ENCODE data around the gene TMPO.
"Not testable (repeated sequence)": the region's sequence is repeated elsewhere in the genome, so short reads cannot be mapped to it uniquely, and the experiment has no call there.

Gene TMPO, protein sequence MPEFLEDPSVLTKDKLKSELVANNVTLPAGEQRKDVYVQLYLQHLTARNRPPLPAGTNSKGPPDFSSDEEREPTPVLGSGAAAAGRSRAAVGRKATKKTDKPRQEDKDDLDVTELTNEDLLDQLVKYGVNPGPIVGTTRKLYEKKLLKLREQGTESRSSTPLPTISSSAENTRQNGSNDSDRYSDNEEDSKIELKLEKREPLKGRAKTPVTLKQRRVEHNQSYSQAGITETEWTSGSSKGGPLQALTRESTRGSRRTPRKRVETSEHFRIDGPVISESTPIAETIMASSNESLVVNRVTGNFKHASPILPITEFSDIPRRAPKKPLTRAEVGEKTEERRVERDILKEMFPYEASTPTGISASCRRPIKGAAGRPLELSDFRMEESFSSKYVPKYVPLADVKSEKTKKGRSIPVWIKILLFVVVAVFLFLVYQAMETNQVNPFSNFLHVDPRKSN

DNA sequence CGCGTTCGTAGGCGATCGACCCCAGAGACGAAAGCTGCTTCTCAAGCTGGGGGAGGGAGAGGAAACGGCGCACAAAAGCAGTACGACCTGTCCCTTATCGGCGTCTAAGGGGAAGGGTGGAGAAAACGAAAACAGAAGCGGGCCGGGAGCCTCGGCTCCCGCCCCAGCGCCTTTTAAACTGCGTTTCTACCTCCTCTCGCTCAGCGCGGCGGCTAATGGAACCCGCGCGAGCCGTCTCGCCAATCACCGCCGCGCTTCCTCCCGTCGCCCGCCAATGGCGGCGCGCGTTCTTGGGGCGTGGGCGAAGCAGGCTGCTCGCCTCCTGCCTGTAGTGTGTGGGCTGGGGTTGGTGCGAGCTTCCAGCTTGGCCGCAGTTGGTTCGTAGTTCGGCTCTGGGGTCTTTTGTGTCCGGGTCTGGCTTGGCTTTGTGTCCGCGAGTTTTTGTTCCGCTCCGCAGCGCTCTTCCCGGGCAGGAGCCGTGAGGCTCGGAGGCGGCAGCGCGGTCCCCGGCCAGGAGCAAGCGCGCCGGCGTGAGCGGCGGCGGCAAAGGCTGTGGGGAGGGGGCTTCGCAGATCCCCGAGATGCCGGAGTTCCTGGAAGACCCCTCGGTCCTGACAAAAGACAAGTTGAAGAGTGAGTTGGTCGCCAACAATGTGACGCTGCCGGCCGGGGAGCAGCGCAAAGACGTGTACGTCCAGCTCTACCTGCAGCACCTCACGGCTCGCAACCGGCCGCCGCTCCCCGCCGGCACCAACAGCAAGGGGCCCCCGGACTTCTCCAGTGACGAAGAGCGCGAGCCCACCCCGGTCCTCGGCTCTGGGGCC, at the start of gene TMPO:
Gene TMPO (plus strand): TSS at position 304 of the 824 bp plus-strand sequence. CDS start 278 bp downstream, at position 582.
- DNase-seq = peak; percentile 95

DNA sequence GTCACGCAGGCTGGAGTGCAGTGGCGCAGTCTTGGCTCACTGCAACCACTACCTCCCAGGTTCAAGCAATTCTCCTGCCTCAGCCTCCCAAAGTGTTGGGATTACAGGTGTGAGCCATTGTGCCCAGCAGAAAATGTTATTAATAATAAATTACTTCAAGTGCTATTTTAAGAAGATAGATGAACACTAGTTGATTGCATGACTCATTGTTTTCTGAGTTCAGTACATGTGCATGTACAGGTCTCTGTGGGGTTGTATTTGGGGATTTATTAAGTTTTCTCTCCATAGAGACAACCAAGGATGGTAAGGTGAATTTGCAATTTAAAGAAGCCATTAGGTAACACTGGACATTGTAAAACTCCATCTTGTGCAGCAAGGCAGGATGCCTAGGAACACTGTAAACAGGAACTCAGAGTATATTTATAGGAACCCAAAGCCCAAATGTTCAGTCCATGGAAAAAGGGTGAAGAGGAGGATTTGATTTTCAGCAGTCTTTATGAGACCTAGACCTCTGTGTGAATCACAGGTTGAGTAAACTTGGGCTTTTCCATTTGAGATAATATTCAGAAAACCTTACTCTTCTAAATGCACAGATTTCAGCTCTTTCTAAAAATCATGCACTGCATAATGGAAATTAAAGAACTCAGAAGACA, 49.3 kb upstream of the TMPO start:
- no peak for DNase-seq

DNA sequence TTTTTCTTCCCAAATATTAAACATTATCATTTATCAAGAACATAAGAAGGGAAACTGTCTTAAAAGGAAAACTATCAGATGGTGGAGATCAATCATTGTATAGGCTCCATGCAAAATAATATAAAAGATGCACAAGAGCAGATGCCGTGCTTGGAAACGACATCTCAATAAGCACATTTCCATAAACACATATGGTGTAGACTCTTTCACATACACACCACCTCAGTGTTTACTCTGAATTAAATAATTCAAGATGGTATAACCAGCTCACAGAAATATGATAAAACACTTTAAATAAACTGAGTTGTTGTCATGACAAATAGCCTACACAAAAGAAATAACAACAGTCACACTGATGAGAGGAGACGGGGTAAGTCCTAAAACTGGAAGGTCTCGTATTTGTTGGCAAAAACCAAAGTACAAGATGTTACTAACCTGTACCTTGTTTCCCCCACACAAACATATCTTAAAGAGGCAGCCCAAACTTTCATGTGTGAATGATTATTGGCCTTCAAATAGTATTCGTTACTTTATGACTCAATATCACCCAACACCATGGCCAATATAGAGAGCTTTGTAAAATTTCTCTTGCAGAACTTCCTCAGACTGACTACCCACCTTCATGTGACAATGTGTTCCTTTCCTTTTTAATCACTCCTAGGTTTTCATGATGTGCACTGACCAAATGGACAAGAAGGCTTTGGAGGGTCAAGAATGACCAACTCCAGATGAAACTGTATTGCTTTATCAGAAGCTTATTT, 48.6 kb upstream of the TMPO start:
- DNase-seq = no peak

DNA sequence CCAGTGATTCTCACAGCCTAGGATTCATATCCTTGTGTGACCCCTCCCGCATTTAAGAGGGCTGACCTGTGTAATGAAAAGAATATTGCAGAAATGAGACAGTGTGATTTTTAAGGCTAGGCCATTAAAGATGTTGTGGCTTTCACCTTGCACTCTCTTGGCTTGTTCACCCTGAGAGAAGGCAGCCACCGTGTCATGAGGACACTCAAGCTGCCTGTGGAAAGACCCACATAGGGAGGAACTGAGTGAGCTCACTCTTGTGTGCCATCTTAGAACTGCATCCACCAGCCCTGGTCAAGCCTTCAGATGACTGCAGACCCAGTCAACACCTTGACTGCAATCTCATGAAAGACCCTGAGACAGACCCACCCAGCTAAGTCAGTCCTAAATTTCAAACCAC, 46.3 kb upstream of the TMPO start:
- DNase-seq = no peak

DNA sequence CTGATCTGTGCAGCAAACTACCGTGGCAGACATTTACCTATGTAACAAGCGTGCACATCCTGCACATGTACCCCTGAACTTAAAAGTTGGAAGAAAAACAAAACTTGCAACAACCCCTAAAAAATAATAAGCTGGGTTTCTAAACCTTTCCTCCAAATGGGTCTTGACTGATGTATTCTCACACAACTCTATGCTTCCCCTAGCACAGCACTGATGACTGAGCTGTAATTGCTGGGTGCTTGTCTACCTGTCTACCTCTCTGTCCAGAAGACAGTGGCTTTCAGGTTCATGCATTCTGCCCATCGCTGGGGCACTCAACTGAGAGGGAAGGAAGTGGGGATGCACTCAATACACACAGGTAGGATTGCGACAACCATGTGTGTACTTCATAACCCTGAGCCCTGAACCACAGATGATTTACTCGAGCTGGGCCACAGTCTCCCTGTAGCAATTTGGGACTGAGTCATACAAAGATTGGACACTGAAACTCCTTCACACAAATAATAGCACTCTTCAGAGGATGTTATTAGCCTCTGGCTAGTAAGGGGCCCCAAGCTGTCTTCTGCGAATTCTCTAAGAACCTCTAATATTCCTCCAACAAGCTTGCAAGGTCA, 44.8 kb upstream of the TMPO start:
- no peak for DNase-seq

DNA sequence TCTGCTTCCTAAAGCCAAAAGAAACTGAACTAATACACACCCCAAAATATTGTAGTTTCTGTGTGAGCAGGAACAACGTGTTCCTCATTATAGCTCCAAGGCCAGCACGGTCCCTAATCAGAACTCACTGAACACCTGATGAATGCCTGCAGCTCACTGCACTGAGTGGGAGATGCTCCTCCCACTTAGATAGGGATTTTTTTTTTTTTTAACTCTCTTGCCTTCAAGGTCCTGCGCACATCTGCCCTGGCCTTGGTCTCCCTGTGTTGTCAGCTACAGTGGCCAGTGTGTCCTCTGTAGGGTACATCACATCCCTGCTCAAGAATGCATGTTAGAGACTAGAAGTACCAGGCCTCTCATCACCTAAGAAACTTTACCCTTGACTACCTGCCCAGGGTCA, 44.3 kb upstream of the TMPO start:
- DNase-seq = no peak

DNA sequence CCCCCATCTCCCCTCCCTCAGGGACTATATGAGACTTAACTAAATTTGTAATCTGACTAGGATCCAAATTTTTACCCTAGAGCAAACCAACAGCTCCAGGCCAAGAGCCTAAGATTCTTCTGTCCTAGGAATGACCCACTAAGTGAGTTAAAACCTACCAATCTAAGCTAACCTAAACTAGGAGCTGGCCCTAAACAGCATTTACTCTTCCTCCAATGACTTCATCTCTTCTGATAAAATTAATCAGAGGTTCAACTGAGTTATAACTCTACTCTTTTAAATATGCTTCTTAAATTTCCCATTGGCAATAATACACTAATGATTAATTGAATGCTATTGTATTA, 39.9 kb upstream of the TMPO start:
- DNase-seq = no peak

DNA sequence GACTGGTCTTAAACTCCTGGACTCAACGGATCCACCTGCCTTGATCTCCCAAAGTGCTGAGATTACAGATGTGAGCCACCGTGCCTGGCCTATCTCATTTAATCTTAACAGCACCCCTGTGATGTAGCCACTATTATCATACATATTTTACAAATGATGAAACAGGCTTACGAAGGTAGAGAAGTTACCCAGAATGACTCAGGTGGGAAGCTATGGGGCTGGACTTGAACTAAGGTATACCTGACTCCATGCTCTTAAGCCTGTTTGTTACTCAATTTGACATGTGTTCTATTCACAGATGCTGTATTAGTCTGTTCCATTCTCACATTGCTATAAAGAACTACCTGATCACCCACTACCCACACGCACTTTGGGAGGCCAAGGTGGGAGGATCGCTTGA, 36.8 kb upstream of the TMPO start:
- DNase-seq = no peak

DNA sequence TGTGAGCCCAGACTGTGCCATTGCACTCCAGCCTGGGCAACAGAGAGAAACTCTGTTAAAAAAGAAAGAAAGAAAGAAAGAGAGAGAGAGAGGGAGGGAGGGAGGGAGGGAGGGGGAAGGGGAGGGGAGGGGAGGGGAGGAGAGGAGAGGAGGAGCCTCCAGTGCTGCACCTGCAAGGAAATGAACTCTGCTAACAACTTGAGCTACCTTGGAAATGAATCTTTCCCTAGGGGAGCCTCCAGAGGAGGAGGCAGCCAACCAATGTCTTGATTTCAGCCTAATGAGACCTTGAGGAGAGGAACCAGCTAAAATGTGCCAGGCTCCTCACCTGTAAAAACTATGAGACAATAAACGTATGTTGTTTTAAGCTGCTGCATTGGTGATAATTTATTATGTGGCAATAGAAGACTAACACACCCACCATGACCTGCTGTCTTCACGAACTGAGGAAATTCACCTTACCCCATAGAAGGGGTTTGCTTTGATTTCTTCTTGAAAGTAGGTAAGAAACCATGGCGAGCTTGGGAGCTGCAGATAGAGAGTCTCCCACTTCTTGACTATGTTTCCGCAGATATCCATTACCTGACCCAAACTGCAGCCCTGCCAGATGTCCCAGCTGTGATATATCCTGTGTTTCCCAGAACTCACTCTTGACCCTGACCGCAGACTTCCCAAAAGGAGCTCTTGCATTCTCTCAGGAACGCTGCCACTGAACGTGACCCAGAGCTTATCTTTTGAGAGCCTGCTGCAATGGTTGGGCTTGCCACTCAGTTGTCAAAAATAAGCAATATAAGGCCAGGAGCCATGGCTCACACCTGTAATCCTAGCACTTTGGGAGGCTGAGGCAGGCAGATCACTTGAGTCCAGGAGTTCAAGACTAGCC, 31.5 kb upstream of the TMPO start:
- no peak for DNase-seq

DNA sequence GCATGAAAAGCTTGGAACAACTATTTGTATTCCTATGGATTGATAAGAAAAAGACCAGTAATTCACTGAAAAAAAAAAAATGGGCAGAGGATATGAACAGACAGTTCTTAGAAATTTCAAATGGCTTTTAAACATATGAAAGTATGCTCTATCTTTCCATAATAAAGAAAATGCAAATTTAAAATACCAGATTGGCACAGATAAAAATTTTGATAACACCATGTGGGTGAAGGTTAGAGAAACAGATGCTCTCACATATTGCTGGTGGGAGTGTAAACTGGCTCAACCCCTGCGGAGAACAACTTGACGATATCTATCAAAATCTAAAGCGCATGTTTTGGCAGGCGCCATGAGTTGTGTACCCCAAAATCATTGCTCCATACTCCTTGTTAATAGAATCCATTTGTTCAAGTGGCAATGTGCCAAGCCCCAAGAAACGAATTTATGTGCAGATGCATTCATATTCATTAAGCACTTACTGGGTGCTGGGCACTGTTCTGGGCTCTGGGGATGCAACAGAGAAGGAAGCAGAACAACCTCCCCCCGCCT, 29.5 kb upstream of the TMPO start:
- DNase-seq = no peak

DNA sequence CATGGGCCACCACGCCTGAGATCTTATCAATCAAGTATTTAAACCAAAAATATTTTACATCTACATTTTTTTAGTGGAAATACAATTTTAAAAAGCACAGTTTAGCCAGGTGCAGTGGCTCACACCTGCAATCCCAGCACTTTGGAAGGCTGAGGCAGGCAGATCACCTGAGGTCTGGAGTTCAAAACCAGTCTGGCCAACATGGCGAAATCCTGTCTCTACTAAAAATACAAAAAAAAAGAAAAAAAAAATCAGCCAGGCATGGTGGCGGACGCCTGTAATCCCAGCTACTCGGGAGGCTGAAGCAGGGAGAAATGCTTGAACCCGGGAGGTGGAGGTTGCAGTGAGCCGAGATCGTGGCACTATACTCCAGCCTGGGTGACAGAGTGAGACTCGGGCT, 27.0 kb upstream of the TMPO start:
- DNase-seq = not testable (repeated sequence)

DNA sequence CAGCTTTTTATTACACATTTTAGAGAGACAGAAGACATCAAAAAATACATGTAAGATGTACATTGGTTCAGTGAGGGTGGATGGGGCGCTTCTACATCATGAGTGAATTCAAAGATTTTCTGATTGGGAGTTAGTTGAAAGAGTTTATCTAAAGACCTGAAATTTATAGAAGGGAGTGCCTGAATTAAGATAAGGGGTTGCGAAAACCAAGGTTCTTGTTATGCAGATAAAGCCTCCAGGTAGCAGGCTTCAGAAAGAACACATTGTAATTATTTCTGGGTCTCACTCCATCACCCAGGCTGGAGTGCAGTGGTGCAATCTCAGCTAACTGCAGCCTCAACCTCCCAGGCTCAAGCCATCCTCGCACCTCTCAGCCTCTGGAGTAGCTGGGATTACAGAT, 26.2 kb upstream of the TMPO start:
- DNase-seq = no peak

DNA sequence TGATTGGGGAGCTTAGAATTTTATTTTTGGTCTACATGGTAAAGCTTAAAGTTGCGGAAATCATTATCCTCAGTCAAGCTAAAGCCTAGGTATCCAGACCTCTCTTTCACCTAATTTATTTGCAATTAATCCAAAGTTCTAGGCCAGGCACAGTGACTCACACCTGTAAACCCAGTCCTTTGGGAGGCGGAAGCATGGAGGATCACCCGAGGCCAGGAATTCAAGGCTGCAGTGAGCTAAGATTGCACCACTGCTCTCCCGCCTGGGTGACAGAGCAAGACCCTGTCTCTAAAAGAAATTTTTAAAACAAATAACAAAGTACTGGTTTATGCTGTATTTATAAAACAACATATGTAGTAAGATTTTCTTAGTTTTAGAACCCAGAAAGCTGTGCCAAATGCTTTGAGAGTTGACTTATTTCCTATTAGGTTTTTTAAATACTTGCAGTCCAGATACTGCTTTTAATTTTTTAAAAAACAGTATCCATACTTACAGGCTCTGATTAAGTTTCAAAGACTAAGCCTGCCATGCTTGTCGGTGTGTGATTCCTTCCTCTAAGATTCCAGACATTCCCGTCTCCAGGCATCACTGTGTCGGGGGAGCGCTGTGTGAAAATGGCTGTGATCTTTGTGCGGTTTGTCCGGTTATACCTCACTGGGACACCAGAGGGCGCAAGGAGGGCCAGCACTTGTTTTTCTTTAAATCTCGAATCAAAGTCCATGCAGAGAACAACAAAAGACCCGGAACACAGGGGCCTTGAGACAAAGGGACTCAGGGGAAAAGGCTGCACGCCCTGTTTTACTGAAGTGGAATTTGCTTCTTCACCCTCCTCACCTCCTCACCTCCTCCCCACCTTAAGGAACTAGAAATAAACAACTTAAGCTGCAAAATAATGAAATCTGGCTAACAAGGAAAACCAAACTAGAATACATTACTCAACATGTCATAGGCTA, 24.6 kb upstream of the TMPO start:
- DNase-seq = peak; percentile 79

DNA sequence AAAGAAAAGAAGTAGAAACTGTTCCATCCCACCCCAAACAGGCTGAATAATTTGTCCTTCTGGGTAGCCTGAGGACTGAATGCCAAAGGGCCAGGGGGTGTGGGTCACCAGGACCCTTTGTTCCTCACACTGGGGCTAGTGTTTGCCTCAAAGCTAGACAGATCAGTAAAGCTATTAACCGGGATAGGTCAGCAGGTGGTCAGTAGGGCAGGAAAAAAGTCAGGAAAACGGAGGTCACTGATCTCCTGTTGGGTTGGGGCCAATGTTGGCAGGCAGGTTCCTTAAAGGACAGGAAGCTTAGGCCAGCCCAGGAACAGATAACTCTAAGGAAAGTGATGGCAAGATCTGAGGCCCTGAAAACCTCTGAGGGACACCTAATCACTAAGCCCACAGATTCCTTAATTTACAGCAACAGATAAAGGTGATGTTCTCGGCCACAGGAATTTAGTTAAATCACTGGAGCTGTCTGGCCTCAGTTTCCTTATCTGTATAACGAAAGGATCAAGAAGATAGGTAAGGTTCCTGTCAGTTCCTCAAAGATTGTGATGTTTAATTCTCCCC, 22.7 kb upstream of the TMPO start:
- DNase-seq = no peak

DNA sequence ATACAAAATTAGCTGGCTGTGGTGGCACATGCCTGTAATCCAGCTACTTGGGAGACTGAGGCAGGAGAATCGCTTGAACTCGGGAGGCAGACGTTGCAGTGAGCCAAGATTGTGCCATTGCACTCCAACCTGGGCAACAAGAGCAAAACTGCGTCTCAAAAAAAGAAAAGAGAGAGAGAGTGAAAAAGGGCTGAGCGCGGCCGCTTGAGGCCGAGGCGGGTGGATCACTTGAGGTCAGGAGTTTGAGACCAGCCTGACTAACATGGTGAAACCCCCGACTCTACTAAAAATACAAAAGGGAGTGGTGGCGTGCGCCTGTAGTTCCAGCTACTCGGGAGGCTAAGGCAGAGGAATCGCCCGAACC, 14.1 kb upstream of the TMPO start:
- DNase-seq = not testable (repeated sequence)

DNA sequence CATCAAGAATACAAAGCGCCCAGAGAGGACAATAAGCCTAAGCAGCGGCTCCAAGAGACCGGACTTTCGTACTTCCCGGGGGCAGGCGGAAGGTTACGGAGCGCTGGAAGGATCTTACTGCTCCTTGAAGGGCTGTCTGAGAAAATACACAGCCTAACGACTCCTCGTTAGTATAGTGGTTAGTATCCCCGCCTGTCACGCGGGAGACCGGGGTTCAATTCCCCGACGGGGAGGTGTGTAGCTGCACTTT, 12.1 kb upstream of the TMPO start:
- DNase-seq = peak; percentile 88

DNA sequence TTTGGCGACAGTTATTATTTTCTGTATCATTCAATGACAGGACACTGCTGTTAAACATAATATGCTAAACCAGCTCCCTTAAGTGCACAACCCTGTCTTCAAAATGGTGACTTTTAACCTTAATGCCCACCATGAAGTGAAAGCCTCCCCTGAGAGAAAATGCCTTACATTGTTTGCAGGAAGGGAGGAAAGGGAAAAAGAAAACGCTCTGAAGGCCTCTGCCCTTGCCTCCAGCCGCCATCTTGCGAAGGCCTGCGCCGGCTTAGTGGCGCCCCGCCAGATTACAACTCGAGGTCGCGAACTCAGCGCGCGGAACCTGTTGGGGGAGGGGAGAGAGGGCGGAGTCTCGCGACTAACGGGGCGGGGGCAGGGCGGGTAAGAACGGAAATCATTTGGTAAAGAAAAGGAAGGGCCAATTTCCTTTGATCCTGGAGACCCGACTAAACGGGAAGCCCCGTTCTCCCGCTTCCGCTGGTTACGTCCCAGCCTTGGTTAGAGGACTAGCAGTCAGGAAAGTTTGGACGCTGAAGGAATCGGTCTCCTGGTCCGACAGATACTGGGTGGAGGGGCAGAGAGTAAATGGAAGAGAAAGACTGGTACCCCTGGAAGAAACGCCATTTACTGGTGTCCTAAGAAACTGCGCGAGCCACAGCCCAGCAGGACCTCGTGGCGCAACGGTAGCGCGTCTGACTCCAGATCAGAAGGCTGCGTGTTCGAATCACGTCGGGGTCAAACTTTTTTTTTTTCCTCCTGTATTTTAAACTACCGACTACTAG, 11.6 kb upstream of the TMPO start:
- peak; percentile 93 for DNase-seq

DNA sequence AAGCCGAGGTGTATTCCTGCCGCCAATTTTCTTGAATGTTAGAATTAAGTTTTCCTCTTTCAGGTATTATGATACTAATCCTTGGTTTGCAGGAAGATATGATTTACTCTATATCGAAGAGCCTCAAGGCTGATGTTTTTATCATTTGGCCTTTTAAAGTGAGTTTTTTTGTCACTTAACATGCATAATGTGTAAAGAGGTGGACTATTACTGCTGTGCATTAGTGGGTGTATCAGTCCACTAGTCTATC, 11.1 kb upstream of the TMPO start:
- DNase-seq = no peak

DNA sequence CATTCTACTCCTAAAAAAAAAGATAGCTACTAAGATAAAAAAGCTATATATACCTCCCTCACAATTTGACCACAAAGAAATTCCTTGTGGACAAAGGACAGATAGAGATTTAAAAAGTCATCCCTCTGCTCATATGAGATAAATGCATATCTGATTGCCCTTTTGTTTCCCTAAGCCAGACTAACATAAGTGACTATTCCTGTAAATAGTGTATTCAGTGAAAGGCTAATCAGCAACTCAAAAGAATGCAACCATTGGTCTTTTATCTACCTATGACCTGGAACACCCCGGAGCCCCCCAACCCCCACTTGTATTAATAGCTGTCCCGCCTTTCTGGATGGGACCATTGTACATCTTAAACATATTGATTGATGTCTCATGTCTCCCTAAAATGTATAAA, 6.3 kb upstream of the TMPO start:
- no peak for DNase-seq
